SU-DHL-6 (cell line): ENCODE results near the gene MPC1.

Source experiments
- H2AFZ ChIP-seq: fragments of 200-600 bp; sonication (generic); 2 replicates; pipeline ENCODE4 v1.6.1; 2014; ENCODE audit warnings: low read depth, mild to moderate bottlenecking, moderate library complexity, mixed read lengths, antibody characterized with exemption, low read length; ENCODE audit not compliant: severe bottlenecking
- H3F3A ChIP-seq: fragments of 200-600 bp; shearing (Covaris generic); 2 replicates; pipeline ENCODE4 v1.6.0; 2016; ENCODE audit warnings: antibody characterized with exemption, mild to moderate bottlenecking; ENCODE audit not compliant: insufficient read depth
- H3K27ac ChIP-seq: fragments of 200-600 bp; sonication (generic); 2 replicates; pipeline ENCODE4 v1.5.1; 2016; ENCODE audit warnings: low read depth, mild to moderate bottlenecking, low read length, moderate library complexity, mixed read lengths
- H3K27me3 ChIP-seq: fragments of 200-600 bp; sonication (generic), shearing (Covaris generic); 2 replicates; pipeline ENCODE4 v1.6.0; 2014; ENCODE audit warnings: mild to moderate bottlenecking, low read length
- H3K36me3 ChIP-seq: fragments of 200-600 bp; sonication (generic); 2 replicates; pipeline ENCODE4 v1.6.1; 2014; ENCODE audit warnings: mild to moderate bottlenecking, low read length, mixed read lengths
- H3K4me2 ChIP-seq: fragments of 300-600, 200-600 bp; shearing (Covaris generic), sonication (generic); 2 replicates; pipeline ENCODE4 v1.6.0; 2014; ENCODE audit warnings: low read length, low read depth, mild to moderate bottlenecking; ENCODE audit not compliant: poor library complexity, severe bottlenecking
- H3K4me3 ChIP-seq: fragments of 200-600 bp; sonication (generic); 2 replicates; pipeline ENCODE4 v1.5.1; 2014; ENCODE audit warnings: antibody characterized with exemption, low read length, mild to moderate bottlenecking, mixed read lengths; ENCODE audit not compliant: insufficient read depth, poor library complexity, severe bottlenecking
- H3K79me2 ChIP-seq: fragments of 200-600 bp; sonication (generic); 2 replicates; pipeline ENCODE4 v1.6.1; 2014; ENCODE audit warnings: mild to moderate bottlenecking, low read length, moderate library complexity; ENCODE audit not compliant: insufficient read depth
- H3K9ac ChIP-seq: fragments of 200-600 bp; sonication (generic); 2 replicates; pipeline ENCODE4 v1.7.0; 2014; ENCODE audit warnings: mild to moderate bottlenecking, low read length
- H3K9me2 ChIP-seq: fragments of 200-600 bp; sonication (generic); replicated peaks from 2 replicates; pipeline ENCODE4 v1.6.1; 2014; ENCODE audit warnings: low read length; ENCODE audit not compliant: insufficient read depth
- H3K9me3 ChIP-seq: fragments of 200-600 bp; sonication (generic); 2 replicates; pipeline ENCODE4 v1.6.1; 2014; ENCODE audit warnings: low read length, mixed read lengths; ENCODE audit not compliant: insufficient read depth
- H4K20me1 ChIP-seq: fragments of 200-600 bp; sonication (generic); 2 replicates; pipeline ENCODE4 v1.6.1; 2014; ENCODE audit warnings: low read depth, mild to moderate bottlenecking, antibody characterized with exemption, low read length, moderate library complexity, mixed read lengths
- EZH2phosphoT487 ChIP-seq: fragments of 200-600 bp; sonication (generic), shearing (Covaris generic); conservative IDR thresholded peaks from 2 replicates; pipeline ENCODE4 v1.6.1; 2018; ENCODE audit warnings: mild to moderate bottlenecking, antibody characterized with exemption, low read length, moderate library complexity, mixed read lengths
- TF ChIP-seq, protein P1 (sequence below): fragments of 200-600 bp; sonication (generic); IDR thresholded peaks from one replicate; pipeline ENCODE4 v1.5.1; 2017; ENCODE audit warnings: antibody characterized with exemption, mild to moderate bottlenecking, low read length, moderate library complexity; ENCODE audit not compliant: insufficient read depth, poor library complexity, severe bottlenecking

Gene MPC1

DNA sequence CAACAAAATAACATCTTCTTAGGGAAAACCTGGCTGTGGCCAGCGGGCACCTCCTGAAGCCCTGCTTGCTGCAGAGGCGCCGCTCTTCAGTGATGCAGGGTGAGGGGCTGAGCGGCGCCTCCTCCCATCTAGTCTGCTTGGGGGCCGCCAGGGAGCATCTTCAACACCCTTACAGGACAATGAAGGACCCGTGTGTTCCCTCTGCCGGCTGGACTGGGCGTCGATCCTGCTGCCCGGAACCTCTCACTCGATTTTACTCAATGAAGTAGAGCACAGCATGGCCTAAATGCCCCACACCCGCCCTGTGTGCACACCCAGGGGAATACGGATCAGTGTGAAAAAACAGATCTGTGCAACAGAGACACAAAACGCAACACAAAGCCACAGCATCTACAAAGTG, 28.5 kb upstream of the MPC1 start:
- TF ChIP-seq, protein P1, sequence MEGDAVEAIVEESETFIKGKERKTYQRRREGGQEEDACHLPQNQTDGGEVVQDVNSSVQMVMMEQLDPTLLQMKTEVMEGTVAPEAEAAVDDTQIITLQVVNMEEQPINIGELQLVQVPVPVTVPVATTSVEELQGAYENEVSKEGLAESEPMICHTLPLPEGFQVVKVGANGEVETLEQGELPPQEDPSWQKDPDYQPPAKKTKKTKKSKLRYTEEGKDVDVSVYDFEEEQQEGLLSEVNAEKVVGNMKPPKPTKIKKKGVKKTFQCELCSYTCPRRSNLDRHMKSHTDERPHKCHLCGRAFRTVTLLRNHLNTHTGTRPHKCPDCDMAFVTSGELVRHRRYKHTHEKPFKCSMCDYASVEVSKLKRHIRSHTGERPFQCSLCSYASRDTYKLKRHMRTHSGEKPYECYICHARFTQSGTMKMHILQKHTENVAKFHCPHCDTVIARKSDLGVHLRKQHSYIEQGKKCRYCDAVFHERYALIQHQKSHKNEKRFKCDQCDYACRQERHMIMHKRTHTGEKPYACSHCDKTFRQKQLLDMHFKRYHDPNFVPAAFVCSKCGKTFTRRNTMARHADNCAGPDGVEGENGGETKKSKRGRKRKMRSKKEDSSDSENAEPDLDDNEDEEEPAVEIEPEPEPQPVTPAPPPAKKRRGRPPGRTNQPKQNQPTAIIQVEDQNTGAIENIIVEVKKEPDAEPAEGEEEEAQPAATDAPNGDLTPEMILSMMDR, result no peak
- TF ChIP-seq EZH2phosphoT487, result no peak
- H3K27me3 ChIP-seq, result no peaks in the 10 kb centered on the region
- no peaks in the 10 kb centered on the region for H4K20me1 ChIP-seq
- no peak overlapping the region for H3K27ac ChIP-seq
- no peak overlapping the region for H3K4me2 ChIP-seq
- no peak overlapping the region for H3K4me3 ChIP-seq
- no peaks in the 10 kb centered on the region for H3F3A ChIP-seq
- H3K9me2 ChIP-seq, result no peaks in the 10 kb centered on the region
- no peaks in the 10 kb centered on the region for H3K36me3 ChIP-seq
- H3K79me2 ChIP-seq, result no peaks in the 10 kb centered on the region
- no peak overlapping the region for H2AFZ ChIP-seq
- no peaks in the 10 kb centered on the region for H3K9me3 ChIP-seq
- H3K9ac ChIP-seq, result no peak overlapping the region

DNA sequence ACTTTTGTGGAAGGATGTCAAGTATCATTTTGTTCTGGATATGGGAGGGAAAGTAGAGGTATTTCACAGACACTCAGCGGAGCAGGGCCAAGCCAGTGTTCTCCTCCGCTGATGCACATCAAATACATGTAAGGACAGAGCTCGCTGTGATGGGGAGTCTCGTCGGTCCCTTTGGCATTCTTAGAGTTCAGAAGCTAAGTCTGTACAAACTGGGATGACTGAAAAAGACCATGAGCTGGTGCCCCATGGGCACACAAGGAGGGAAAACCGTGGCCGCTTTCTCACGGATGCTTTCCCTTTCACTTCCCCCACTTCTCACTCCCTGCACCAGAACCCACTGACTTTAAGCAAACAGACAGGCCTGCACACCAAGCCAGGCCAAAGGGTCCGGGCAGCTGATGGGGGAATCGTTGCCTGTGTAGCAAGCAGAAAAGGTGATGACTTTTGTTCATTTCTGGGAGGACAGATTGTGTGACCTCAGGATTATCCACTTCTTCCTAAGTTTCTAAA, 27.7 kb upstream of the MPC1 start:
- H3K79me2 ChIP-seq, result no peaks in the 10 kb centered on the region
- no peak overlapping the region for H3K4me3 ChIP-seq
- no peaks in the 10 kb centered on the region for H3K9me2 ChIP-seq
- H3K27me3 ChIP-seq, result no peaks in the 10 kb centered on the region
- no peak overlapping the region for H3K4me2 ChIP-seq
- H2AFZ ChIP-seq, result no peak overlapping the region
- no peaks in the 10 kb centered on the region for H4K20me1 ChIP-seq
- no peak overlapping the region for H3K27ac ChIP-seq
- no peaks in the 10 kb centered on the region for H3K36me3 ChIP-seq
- H3F3A ChIP-seq, result no peaks in the 10 kb centered on the region
- no peaks in the 10 kb centered on the region for H3K9me3 ChIP-seq
- H3K9ac ChIP-seq, result no peak overlapping the region
- TF ChIP-seq EZH2phosphoT487, result no peak

DNA sequence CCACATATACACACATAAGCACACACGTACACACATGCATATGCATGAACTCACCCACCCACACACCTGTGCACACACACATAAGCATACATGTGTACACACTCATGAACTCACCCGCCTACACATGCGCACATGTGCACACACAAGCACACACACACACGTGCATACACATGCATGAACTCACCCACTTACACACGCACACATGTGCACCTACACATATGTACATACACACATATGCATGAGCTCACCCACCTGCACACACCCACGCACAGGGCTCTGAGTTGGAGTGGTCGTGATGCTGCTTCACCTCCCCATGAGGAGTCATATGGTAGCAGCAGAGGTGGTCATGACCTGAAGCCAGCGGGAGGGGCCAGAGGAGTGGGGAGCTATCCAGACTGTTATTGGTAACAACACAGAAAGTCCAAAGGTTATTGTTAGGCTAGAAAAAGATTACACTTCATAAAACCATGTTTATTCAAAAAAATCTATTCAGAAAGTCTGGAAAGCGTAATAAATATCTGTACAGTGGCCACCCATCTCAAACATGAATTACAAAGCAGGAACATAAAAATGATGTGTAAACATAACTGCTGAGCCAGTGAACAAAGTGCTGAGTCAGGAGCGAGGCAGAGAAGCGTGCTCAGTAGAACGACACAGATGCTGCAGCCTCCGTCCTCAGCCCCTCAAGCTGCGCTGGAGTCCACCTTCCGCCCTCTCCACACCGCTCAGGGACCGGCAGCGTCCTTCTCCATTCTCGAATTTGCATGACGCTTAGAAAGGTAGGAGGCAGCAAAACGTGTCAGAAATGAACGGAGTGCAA, 26.4 kb upstream of the MPC1 start:
- TF ChIP-seq EZH2phosphoT487, result no peak
- TF ChIP-seq, protein P1, result no peak
- Histone ChIP-seq H3F3A (no peaks in the 10 kb centered on the region), H2AFZ (no peak overlapping the region)

DNA sequence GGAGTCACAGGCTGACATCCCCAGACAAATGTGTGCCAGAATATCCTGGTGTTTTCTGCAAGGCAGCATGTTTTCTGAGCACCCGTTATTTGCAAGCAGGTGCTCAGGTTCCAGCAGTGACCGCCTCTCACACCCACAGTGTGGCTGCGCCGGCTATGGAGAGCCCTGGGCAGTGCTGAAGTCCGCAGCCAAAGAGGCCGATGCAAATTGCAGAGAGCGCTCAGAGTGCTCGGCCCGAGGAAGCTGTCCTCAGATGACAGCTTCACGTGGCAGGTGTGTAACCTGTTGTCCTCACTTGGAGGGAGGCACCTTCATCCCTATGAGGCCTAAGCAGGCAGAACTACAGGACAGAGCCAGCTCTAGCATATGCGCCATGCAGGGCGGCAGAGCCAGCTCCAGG, 23.5 kb upstream of the MPC1 start:
- no peak overlapping the region for H3K27ac ChIP-seq
- H3F3A ChIP-seq, result no peaks in the 10 kb centered on the region
- H3K4me2 ChIP-seq, result no peak overlapping the region
- H2AFZ ChIP-seq, result no peak overlapping the region
- H3K36me3 ChIP-seq, result no peaks in the 10 kb centered on the region
- no peak overlapping the region for H3K9ac ChIP-seq
- H3K4me3 ChIP-seq, result no peak overlapping the region
- no peaks in the 10 kb centered on the region for H3K9me2 ChIP-seq
- H4K20me1 ChIP-seq, result no peaks in the 10 kb centered on the region
- H3K27me3 ChIP-seq, result no peaks in the 10 kb centered on the region
- no peaks in the 10 kb centered on the region for H3K9me3 ChIP-seq
- no peak for TF ChIP-seq EZH2phosphoT487
- TF ChIP-seq, protein P1, result no peak
- H3K79me2 ChIP-seq, result no peaks in the 10 kb centered on the region

More for the DNA sequence above, 26.4 kb upstream of the MPC1 start:
- no peak overlapping the region for H3K9ac ChIP-seq
- H3K27ac ChIP-seq, result no peak overlapping the region
- no peaks in the 10 kb centered on the region for H3K9me2 ChIP-seq
- H4K20me1 ChIP-seq, result no peaks in the 10 kb centered on the region
- H3K79me2 ChIP-seq, result no peaks in the 10 kb centered on the region
- no peak overlapping the region for H3K4me2 ChIP-seq
- H3K4me3 ChIP-seq, result no peak overlapping the region
- H3K27me3 ChIP-seq, result no peaks in the 10 kb centered on the region
- H3K9me3 ChIP-seq, result no peaks in the 10 kb centered on the region
- no peaks in the 10 kb centered on the region for H3K36me3 ChIP-seq
